ENCODE measurements around the gene POU2F3.

GRCh38 chr11:120195601-120196320, 44.2 kb upstream of the POU2F3 start:
- TF ChIP-seq CTCF (IDR thresholded peaks at IDR 0.05) (no peak), POLR2A (IDR thresholded peaks at IDR 0.05) (no peak)

Measured in testis (tissue), 2 donors.